Karpas-422 (cell line): ENCODE data around the gene CXCR5. TPM values are rescaled to one million over a fixed set of nuclear protein-coding genes. Genes with fewer than 3 reads are reported as not detected.

Experiments
- DNase-seq: peaks from one replicate; pipeline ENCODE4 v3.0.0-alpha.2; 2015
- H2AFZ ChIP-seq: fragments of 200-600 bp; sonication (generic); 2 replicates; pipeline ENCODE4 v1.6.1; 2014; ENCODE audit warnings: antibody characterized with exemption, low read length, mixed read lengths
- H3K27ac ChIP-seq: fragments of 200-600 bp; sonication (generic); 2 replicates; pipeline ENCODE4 v1.5.1; 2014; ENCODE audit warnings: mild to moderate bottlenecking, low read length, moderate library complexity
- H3K27me3 ChIP-seq: fragments of 200-600 bp; sonication (generic); 2 replicates; pipeline ENCODE4 v1.6.1; 2014; ENCODE audit warnings: low read length, mixed read lengths
- H3K36me3 ChIP-seq: fragments of 200-600 bp; sonication (generic); 2 replicates; pipeline ENCODE4 v1.6.1; 2014; ENCODE audit warnings: low read length, mixed read lengths; ENCODE audit not compliant: insufficient read depth
- H3K4me1 ChIP-seq: fragments of 200-600 bp; sonication (generic); 2 replicates; pipeline ENCODE4 v1.6.1; 2014; ENCODE audit warnings: mild to moderate bottlenecking, low read length, mixed read lengths
- H3K4me2 ChIP-seq: fragments of 200-600 bp; sonication (generic); 2 replicates; pipeline ENCODE4 v1.6.1; 2014; ENCODE audit warnings: low read length, low read depth, mild to moderate bottlenecking; ENCODE audit not compliant: poor library complexity, severe bottlenecking
- H3K4me3 ChIP-seq: fragments of 200-600 bp; sonication (generic); 2 replicates; pipeline ENCODE4 v1.5.1; 2014; ENCODE audit warnings: mild to moderate bottlenecking, antibody characterized with exemption, low read length, mixed read lengths
- H3K79me2 ChIP-seq: fragments of 200-600 bp; sonication (generic); 2 replicates; pipeline ENCODE4 v1.6.1; 2014; ENCODE audit warnings: mild to moderate bottlenecking, low read length, mixed read lengths
- H3K9ac ChIP-seq: fragments of 200-600 bp; sonication (generic); 2 replicates; pipeline ENCODE4 v1.6.0; 2014; ENCODE audit warnings: low read length
- H3K9me2 ChIP-seq: fragments of 200-600 bp; sonication (generic), shearing (Covaris generic); replicated peaks from 2 replicates; pipeline ENCODE4 v1.6.0; 2014; ENCODE audit warnings: mild to moderate bottlenecking, low read length, moderate library complexity; ENCODE audit not compliant: insufficient read depth
- H3K9me3 ChIP-seq: fragments of 300-700, 200-600 bp; sonication (generic); 2 replicates; pipeline ENCODE4 v1.6.1; 2014; ENCODE audit warnings: low read length, mixed read lengths
- H4K20me1 ChIP-seq: fragments of 200-600 bp; sonication (generic); 2 replicates; pipeline ENCODE4 v1.6.1; 2014; ENCODE audit warnings: mild to moderate bottlenecking, antibody characterized with exemption, low read length, low read depth; ENCODE audit not compliant: insufficient read depth
- total RNA-seq: library from RNA; depleted of rRNA; stranded (reverse); fragments of >200 nt; shearing (Covaris generic); gene quantifications from 2 replicates; pipeline ENCODE4 v1.2.3, GENCODE V29; 2014; ENCODE audit warnings: low replicate concordance

The CXCR5 gene
- total RNA-seq, 1 experiment from 2014 or later, result 0.71 TPM

DNA sequence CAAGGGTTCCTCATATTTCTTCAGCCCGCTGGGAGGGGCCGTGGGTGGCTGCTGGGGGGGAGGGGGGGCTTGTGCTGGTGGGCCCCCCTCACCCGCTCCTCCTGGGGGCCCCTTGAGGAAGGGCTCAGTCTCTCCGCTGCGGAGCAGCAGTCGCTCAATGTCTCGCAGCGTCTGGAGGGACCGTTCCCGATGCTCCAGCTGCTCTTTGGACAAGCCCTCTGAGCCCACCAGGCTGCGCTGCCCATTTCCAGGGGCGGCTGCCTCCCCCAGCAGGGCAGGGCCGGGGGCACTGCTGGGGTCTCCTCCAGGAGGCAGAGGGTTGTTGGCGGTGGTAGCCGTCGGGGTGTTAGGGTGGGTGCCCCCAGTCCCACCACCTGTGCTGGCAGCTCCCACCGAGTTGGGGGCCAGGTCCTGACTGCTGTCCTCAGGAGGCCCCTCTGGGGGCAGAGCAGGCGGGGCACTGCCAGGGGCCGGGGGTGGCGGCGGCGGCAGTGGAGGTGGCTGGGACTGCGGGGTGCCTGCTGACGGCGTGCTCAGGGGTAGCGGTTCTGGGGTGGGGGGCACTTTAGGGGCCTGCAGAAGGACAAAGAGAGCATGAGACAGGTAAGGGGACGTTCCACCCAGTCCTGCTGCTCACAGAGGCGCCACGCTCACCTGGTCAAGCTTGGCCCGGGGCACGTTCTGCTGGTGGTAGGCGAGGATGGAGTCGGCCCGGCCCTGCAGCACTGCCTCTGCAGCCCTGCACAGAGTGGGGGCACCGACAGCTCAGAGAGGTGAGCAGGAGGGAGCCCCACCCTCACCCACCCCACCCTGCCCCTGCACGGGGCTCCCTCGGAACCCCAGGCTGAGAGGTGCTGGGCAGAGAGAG, 18.9 kb downstream of the CXCR5 start:
- Histone ChIP-seq H2AFZ (no peak overlapping the region), H4K20me1 (no peaks in the 10 kb centered on the region), H3K79me2 (no peaks in the 10 kb centered on the region), H3K4me1 (no peaks in the 10 kb centered on the region; the same call in 1 of the 2 replicates), H3K4me3 (no peak overlapping the region), H3K9ac (no peak overlapping the region), H3K36me3 (no peaks in the 10 kb centered on the region), H3K4me2 (no peak overlapping the region), H3K9me3 (no peaks in the 10 kb centered on the region), H3K27ac (no peak overlapping the region), H3K27me3 (no peaks in the 10 kb centered on the region), H3K9me2 (no peaks in the 10 kb centered on the region)
- DNase-seq, result no peak

DNA sequence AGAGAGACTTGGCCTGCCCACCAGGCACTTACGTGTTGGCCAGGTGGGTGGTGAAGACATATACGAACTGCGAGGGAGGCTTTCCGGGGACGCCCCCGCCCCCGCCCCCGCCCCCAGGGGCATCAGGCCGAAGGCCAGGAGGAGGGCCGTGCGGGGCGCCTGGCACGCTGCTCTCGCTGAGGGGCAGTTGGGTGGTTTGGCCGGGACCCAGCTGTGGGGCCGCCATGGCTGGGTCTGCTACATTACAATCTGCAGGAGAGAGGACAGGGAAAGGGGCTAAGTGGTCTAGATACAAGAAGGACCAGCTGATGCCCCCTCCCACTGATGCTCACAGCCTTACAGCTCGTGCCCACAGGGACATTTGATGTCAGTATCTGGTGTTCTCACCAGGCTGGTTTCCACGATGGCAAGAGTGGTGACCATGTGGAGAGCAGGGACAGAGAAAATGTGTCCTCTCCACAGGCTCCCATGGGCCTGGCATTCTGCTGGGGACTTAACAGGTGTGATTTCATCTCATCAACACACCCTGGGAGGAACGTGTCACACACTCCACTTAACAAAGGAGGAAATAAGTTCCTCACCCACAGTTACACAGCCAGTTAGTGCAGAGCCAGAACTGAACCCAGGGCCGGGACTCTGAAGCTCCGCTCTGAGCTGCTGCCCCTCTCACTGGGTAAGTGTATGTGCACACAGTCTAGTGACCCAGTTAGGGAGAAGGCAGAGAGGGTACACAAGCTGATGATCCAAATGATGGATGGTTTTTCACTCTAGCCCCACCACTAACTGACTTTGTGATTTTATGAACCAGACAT, 19.7 kb downstream of the CXCR5 start:
- Histone ChIP-seq H2AFZ (no peak overlapping the region), H3K4me3 (no peak overlapping the region), H3K27me3 (no peaks in the 10 kb centered on the region), H3K27ac (no peak overlapping the region), H3K79me2 (no peaks in the 10 kb centered on the region), H3K36me3 (no peaks in the 10 kb centered on the region), H3K4me2 (no peak overlapping the region), H3K9me2 (no peaks in the 10 kb centered on the region), H3K9ac (no peak overlapping the region), H4K20me1 (no peaks in the 10 kb centered on the region), H3K4me1 (no peaks in the 10 kb centered on the region; the same call in 1 of the 2 replicates), H3K9me3 (no peaks in the 10 kb centered on the region)
- DNase-seq, result no peak

- Histone ChIP-seq H3K4me3 (no peak overlapping the region), H3K27ac (no peak overlapping the region), H3K9me2 (no peaks in the 10 kb centered on the region), H3K27me3 (no peaks in the 10 kb centered on the region), H4K20me1 (no peaks in the 10 kb centered on the region), H3K4me2 (no peak overlapping the region), H3K36me3 (no peaks in the 10 kb centered on the region), H3K79me2 (no peaks in the 10 kb centered on the region), H2AFZ (no peak overlapping the region), H3K9me3 (no peaks in the 10 kb centered on the region), H3K9ac (no peak overlapping the region), H3K4me1 (no peaks in the 10 kb centered on the region; the same call in 1 of the 2 replicates)
- DNase-seq, result peak; percentile 88
These were observed 23.7 kb downstream of the CXCR5 start for GRCh38 chr11:118907051-118908042.

GRCh38 chr11:118908264-118908663, 24.6 kb downstream of the CXCR5 start:
- no peaks in the 10 kb centered on the region for H3K9me3 ChIP-seq
- no peak overlapping the region for H3K4me3 ChIP-seq
- no peak overlapping the region for H3K4me2 ChIP-seq
- H3K27me3 ChIP-seq, result no peaks in the 10 kb centered on the region
- no peak overlapping the region for H3K9ac ChIP-seq
- H3K27ac ChIP-seq, result no peak overlapping the region
- no peaks in the 10 kb centered on the region for H3K36me3 ChIP-seq
- no peaks in the 10 kb centered on the region for H3K79me2 ChIP-seq
- H3K4me1 ChIP-seq, result peaks cover 8% of the 10 kb centered on the region
- no peak overlapping the region for H2AFZ ChIP-seq
- H3K9me2 ChIP-seq, result no peaks in the 10 kb centered on the region
- DNase-seq, result no peak
- H4K20me1 ChIP-seq, result no peaks in the 10 kb centered on the region

- H3K4me3 ChIP-seq, result no peak overlapping the region
- H3K36me3 ChIP-seq, result no peaks in the 10 kb centered on the region
- H3K4me1 ChIP-seq, result peaks cover 14% of the 10 kb centered on the region
- H2AFZ ChIP-seq, result no peak overlapping the region
- H3K9ac ChIP-seq, result no peak overlapping the region
- H4K20me1 ChIP-seq, result no peaks in the 10 kb centered on the region
- H3K27ac ChIP-seq, result no peak overlapping the region
- H3K27me3 ChIP-seq, result no peaks in the 10 kb centered on the region
- no peaks in the 10 kb centered on the region for H3K9me2 ChIP-seq
- no peaks in the 10 kb centered on the region for H3K79me2 ChIP-seq
- no peak overlapping the region for H3K4me2 ChIP-seq
- no peaks in the 10 kb centered on the region for H3K9me3 ChIP-seq
- no peak for DNase-seq
These were observed 25.4 kb downstream of the CXCR5 start for GRCh38 chr11:118908901-118909618.

DNA sequence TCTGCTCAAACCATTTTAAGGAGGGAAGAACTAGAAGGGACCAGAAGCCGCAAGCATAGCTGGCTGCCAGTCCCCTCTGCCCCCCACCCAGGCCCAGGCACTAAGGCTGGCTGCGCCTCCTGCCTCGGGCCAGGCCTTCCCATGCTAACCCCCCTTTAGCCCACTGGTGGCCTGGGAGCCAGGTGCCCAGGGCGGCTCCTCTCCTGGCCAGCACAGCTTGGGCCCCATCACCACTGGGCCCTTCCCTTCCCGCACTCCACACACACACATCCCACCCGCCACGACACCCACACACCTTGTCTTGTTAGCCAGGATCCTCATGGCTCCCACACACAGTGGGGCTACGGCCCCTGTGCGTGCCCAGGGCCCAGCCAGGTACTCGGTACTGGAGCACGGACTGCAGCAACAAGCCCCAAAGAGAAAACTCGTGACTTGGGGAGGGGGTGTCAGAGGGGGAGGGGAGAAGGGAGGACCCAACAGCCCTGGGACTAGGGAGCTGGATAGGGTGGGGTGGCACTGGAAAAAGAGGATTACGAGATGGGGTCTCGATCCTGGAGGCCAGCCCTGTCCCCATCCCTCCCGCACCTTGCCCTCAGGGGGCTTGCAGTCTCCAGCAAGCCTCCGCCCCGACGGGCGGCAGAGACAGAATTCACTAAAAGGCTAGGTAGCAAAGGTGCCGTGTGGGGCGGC, 26.1 kb downstream of the CXCR5 start:
- Histone ChIP-seq H3K27ac (no peak overlapping the region), H3K4me3 (no peak overlapping the region), H3K9ac (no peak overlapping the region), H3K79me2 (no peaks in the 10 kb centered on the region), H4K20me1 (no peaks in the 10 kb centered on the region), H3K4me1 (peaks cover 21% of the 10 kb centered on the region), H3K9me2 (no peaks in the 10 kb centered on the region), H3K4me2 (no peak overlapping the region), H3K27me3 (no peaks in the 10 kb centered on the region), H3K36me3 (no peaks in the 10 kb centered on the region), H3K9me3 (no peaks in the 10 kb centered on the region), H2AFZ (no peak overlapping the region)
- no peak for DNase-seq
